Lung (tissue), 12 donors: ENCODE data around the gene FGA. TPM values are rescaled to one million over a fixed set of nuclear protein-coding genes. Genes with fewer than 3 reads are reported as not detected.

Source experiments
- ATAC-seq: fragments of 200-7000 bp; cut with Tn5 transposase; one replicate; pipeline ENCODE4 v1.9.1; 2020; ENCODE audit warnings: moderate number of reproducible peaks; ENCODE audit not compliant: insufficient read depth, low FRiP score
- DNase-seq, 3 donors: peaks; one replicate each; pipeline ENCODE4 v3.0.0-alpha.2; 2013 to 2017
- H3K27ac ChIP-seq, 2 donors: one replicate each; pipeline ENCODE4 v1.5.1; 2013; ENCODE audit warnings: mild to moderate bottlenecking in 2 of 2, moderate library complexity in 2 of 2, control low read depth in 1 of 2, inconsistent platforms in 1 of 2, low read depth in 1 of 2, low read length in 1 of 2
- H3K27me3 ChIP-seq, 3 donors: one replicate each; pipeline ENCODE4 v1.5.1; 2013; ENCODE audit warnings: low read length in 2 of 3; ENCODE audit not compliant: control insufficient read depth in 3 of 3, insufficient read depth in 3 of 3
- H3K36me3 ChIP-seq, 4 donors: one replicate each; pipeline ENCODE4 v1.5.1; 2013; ENCODE audit warnings: low read length in 4 of 4, mild to moderate bottlenecking in 1 of 4, moderate library complexity in 1 of 4; ENCODE audit not compliant: control insufficient read depth in 4 of 4, insufficient read depth in 4 of 4
- H3K4me1 ChIP-seq, 5 donors: one replicate each; pipeline ENCODE4 v1.5.1; 2013; ENCODE audit warnings: low read length in 5 of 5, mild to moderate bottlenecking in 2 of 5, moderate library complexity in 1 of 5; ENCODE audit not compliant: control insufficient read depth in 5 of 5, insufficient read depth in 5 of 5
- H3K4me3 ChIP-seq: one replicate; pipeline ENCODE4 v1.5.1; 2013; ENCODE audit warnings: mild to moderate bottlenecking, control low read depth, moderate library complexity
- H3K9ac ChIP-seq, 2 donors: one replicate each; pipeline ENCODE4 v1.5.1; 2013; ENCODE audit warnings: low read length in 2 of 2, control low read depth in 1 of 2; ENCODE audit not compliant: insufficient read depth in 1 of 2
- H3K9me3 ChIP-seq, 4 donors: one replicate each; pipeline ENCODE4 v1.5.1; 2013; ENCODE audit warnings: low read length in 3 of 4, mild to moderate bottlenecking in 1 of 4, moderate library complexity in 1 of 4; ENCODE audit not compliant: control insufficient read depth in 4 of 4, insufficient read depth in 3 of 4
- CTCF ChIP-seq: IDR thresholded peaks from 2 replicates; pipeline ENCODE4 v1.5.1; 2012; ENCODE audit warnings: mild to moderate bottlenecking; ENCODE audit errors: control extremely low read depth, extremely low read depth
- WGBS, 2 donors: extraction: QIAGEN DNeasy Blood & Tissue Kit; methylation state at CpG; one replicate each; pipeline ENCODE4 v1.1.7; 2013; 5-methylcytosine and 5-hydroxymethylcytosine counted together
- polyA plus RNA-seq, 2 donors: library from polyadenylated mRNA; stranded (reverse); fragments of 200-250 nt; gene quantifications; one replicate each; pipeline ENCODE4 v1.2.1, GENCODE V29; 2013
- total RNA-seq, 2 donors: library from RNA; depleted of rRNA in 1 of 2; stranded (reverse); fragments of >200 nt in 1 of 2; gene quantifications; one replicate each; pipeline ENCODE4 v1.2.1, GENCODE V29; 2014 to 2021
- donor health status: control.
- donor health status: control.
- donor health status: Bipolar disorder and iron deficiency.
- donor health status: healthy.
- donor health status: DM: yes; HTN: yes; CAD: no.

FGA gene
- total and polyA plus RNA-seq, 4 donors: 1.4 to 56.1 (median 15.2) TPM

DNA sequence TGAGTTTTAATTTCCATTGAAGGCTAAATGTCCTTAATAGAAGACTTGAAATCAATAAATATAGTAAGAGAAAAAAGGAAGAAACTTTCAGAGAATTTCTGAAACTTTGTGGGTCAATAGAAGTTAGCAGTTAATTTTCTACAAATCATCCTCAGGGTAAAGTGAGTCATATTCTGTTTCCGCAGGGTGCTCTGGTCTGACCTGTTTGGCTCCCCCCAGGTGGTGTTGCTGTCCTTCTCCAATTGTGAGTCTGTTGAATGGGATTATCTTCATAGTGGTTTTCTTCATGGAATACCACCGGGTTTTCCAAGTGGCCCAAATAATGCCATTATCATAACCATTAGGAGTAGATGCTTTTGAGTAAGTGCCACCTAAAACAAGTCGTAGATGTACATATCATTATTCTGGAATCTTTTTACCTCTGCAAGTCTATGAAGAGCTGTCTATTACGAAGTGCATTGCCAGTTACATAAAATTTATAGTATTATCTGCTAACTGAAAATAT lies 14.2 kb upstream of the FGA start:
- no peaks in the 10 kb centered on the region for H3K36me3 ChIP-seq
- no peak overlapping the region for H3K9ac ChIP-seq
- no peak for TF ChIP-seq CTCF
- H3K9me3 ChIP-seq: no peaks in the 10 kb centered on the region
- H3K27ac ChIP-seq: no peak overlapping the region
- ATAC-seq (no peak), DNase-seq (no peak)
- WGBS, 2 donors: 86 to 97% methylated on average over 4 of the region's 4 CpGs
- no peak overlapping the region for H3K4me3 ChIP-seq
- H3K4me1 ChIP-seq: no peaks in the 10 kb centered on the region
- peaks cover 0 to under 1% (median 0%) of the 10 kb centered on the region in 3 donors for H3K27me3 ChIP-seq

GRCh38 chr4:154603033-154603943 lies 12.7 kb upstream of the FGA start:
- Histone ChIP-seq H3K4me3 (no peak overlapping the region), H3K27ac (no peak overlapping the region), H3K27me3 (no peaks in the 10 kb centered on the region), H3K9me3 (no peaks in the 10 kb centered on the region), H3K9ac (no peak overlapping the region), H3K4me1 (no peaks in the 10 kb centered on the region), H3K36me3 (no peaks in the 10 kb centered on the region)
- WGBS, 2 donors: 91 to 92% methylated on average over 6 of the region's 6 CpGs
- no peak for ATAC-seq
- no peak for TF ChIP-seq CTCF
- no peak for DNase-seq

DNA sequence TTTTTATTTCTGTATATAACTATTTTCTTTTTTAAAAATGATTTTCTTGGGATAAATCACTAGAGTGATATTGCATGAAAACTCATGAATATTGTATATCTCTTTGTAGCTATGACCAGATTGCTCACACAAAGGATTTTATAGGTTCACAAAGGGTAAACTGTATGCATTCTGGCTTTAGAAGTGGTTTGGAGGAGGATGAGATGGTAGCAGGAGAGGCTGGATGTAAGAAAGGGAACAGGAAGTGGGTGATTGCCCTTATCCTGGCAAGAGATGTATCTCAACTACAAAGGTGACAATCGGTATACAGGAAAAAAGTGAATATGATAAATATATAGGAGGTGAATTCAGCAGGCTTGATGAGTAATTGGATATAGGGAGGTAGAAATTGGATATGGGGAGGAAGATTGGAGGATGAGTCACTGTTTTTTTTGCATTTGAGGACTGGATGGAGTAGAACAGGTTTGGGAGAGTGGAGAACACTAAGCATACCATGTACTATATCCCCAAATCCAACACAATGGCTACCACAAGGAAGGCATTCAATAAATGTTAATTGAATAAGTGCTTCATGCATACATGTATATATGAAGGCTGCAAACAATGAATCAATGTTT lies 12.0 kb upstream of the FGA start:
- Histone ChIP-seq H3K9me3 (no peaks in the 10 kb centered on the region), H3K27me3 (no peaks in the 10 kb centered on the region), H3K9ac (no peak overlapping the region), H3K4me1 (no peaks in the 10 kb centered on the region), H3K27ac (no peak overlapping the region), H3K4me3 (no peak overlapping the region), H3K36me3 (no peaks in the 10 kb centered on the region)
- no peak for TF ChIP-seq CTCF
- no peak for DNase-seq
- no peak for ATAC-seq
- 52 to 55% methylated on average over 1 of the region's 1 CpG for WGBS, 2 donors
